K562 (cell line): ENCODE results near the gene PCDHGC4. TPM values are rescaled to one million over a fixed set of nuclear protein-coding genes. Genes with fewer than 3 reads are reported as not detected.
A peak's percentile ranks its signal among the peaks of the same experiment; 100 is the strongest.

ENCODE experiments used
- BHLHE40 ChIP-seq: IDR thresholded peaks from 2 replicates; pipeline ENCODE4 v1.6.1; 2011; ENCODE audit warnings: low read length, improper control_type of control experiment
- ESRRA ChIP-seq: fragments of 450-650 bp; IDR thresholded peaks from 2 replicates; pipeline ENCODE4 v1.6.1; 2014; ENCODE audit warnings: low read depth, mild to moderate bottlenecking, moderate library complexity, borderline replicate concordance
- GABPB2 ChIP-seq: fragments of 250-450 bp; sonication (Bioruptor Pico); conservative IDR thresholded peaks from 2 replicates; pipeline ENCODE4 v1.5.1; 2021; ENCODE audit warnings: mild to moderate bottlenecking
- GATA2 ChIP-seq: sonication (generic); formaldehyde crosslinking; IDR thresholded peaks from 2 replicates; pipeline ENCODE4 v1.4.0; 2020; ENCODE audit warnings: mild to moderate bottlenecking, missing genetic modification reagents
- KLF16 ChIP-seq: IDR thresholded peaks from 2 replicates; pipeline ENCODE4 v1.6.1; 2016; ENCODE audit warnings: antibody characterized with exemption
- MIER1 ChIP-seq: fragments of 450-650 bp; IDR thresholded peaks from 2 replicates; pipeline ENCODE4 v1.6.1; 2016; ENCODE audit warnings: antibody characterized with exemption, mild to moderate bottlenecking, low read depth
- MYC ChIP-seq, 2 experiments: fragments of 250-450 bp in 1 of 2; sonication (Bioruptor Pico) in 1 of 2; IDR thresholded peaks; 2 replicates each; pipeline versions ENCODE4 v1.5.1 to v1.6.1; 2012 to 2021; ENCODE audit warnings: low read depth in 2 of 2, borderline replicate concordance in 1 of 2, improper control_type of control experiment in 1 of 2, low read length in 1 of 2, mild to moderate bottlenecking in 1 of 2, moderate library complexity in 1 of 2
- MYNN ChIP-seq, 2 experiments: sonication (generic); formaldehyde crosslinking in 1 of 2; IDR thresholded peaks; 2 replicates each; pipeline versions ENCODE4 v1.5.0 to v1.6.1; 2016 to 2020; ENCODE audit warnings: antibody characterized with exemption in 1 of 2, missing genetic modification reagents in 1 of 2
- NFIC ChIP-seq: fragments of 450-650 bp; IDR thresholded peaks from 2 replicates; pipeline ENCODE4 v1.6.1; 2017; ENCODE audit warnings: mild to moderate bottlenecking, inconsistent platforms
- NR2C1 ChIP-seq, 2 experiments: fragments of 450-650 bp; IDR thresholded peaks; 2 replicates each; pipeline ENCODE4 v1.6.1; 2017; ENCODE audit warnings: mild to moderate bottlenecking in 2 of 2, antibody characterized with exemption in 1 of 2, inconsistent platforms in 1 of 2, missing compliant biosample characterization in 1 of 2, missing genetic modification characterization in 1 of 2
- NUFIP1 ChIP-seq: fragments of 450-650 bp; IDR thresholded peaks from 2 replicates; pipeline ENCODE4 v1.6.1; 2018; ENCODE audit not compliant: partially characterized antibody
- POLR2A ChIP-seq: fragments of 450-650 bp; conservative IDR thresholded peaks from 2 replicates; pipeline ENCODE4 v1.6.1; 2016
- RREB1 ChIP-seq: fragments of 250-450 bp; sonication (Bioruptor Pico); IDR thresholded peaks from 2 replicates; pipeline ENCODE4 v1.4.0; 2020
- RUNX1 ChIP-seq: sonication (generic); IDR thresholded peaks from 2 replicates; pipeline ENCODE4 v1.6.1; 2016; ENCODE audit warnings: antibody characterized with exemption, low read depth
- SIRT6 ChIP-seq: IDR thresholded peaks from one replicate; pipeline ENCODE4 v1.6.1; 2012; ENCODE audit warnings: low read depth, mild to moderate bottlenecking, control low read depth, inconsistent platforms, low read length, moderate library complexity
- SMAD4 ChIP-seq: fragments of 250-450 bp; sonication (Bioruptor Pico); conservative IDR thresholded peaks from 2 replicates; pipeline ENCODE4 v1.8.0; 2021; ENCODE audit warnings: inconsistent platforms, mild to moderate bottlenecking, moderate library complexity
- TARDBP ChIP-seq: fragments of 450-650 bp; IDR thresholded peaks from 2 replicates; pipeline ENCODE4 v1.6.1; 2016
- ZBTB5 ChIP-seq: fragments of 450-650 bp; IDR thresholded peaks from 2 replicates; pipeline ENCODE4 v1.6.1; 2017; ENCODE audit warnings: antibody characterized with exemption
- ZEB2 ChIP-seq: fragments of 450-650 bp; IDR thresholded peaks from 2 replicates; pipeline ENCODE4 v1.6.1; 2016
- ZNF24 ChIP-seq: fragments of 450-650 bp; IDR thresholded peaks from 2 replicates; pipeline ENCODE4 v1.6.1; 2016
- polyA plus RNA-seq, 8 experiments: library from polyadenylated mRNA; depleted of rRNA in 4 of 8; stranded (reverse) in 5 of 8; unstranded in 3 of 8; fragments of >200 nt; fragmentation: Nextera tagmentation in 2 of 8; fragmentation: Illumina TruSeq in 1 of 8; extraction: Ambion mirVana in 2 of 8; extraction: Trizol in 1 of 8; gene quantifications; 2 replicates each; pipeline versions ENCODE4 v1.2.1 to v1.2.3, GENCODE V29; 2011 to 2014; ENCODE audit warnings: inconsistent platforms in 1 of 8, missing spikeins in 1 of 8
- total RNA-seq, 7 experiments: library from RNA; depleted of rRNA in 6 of 7; stranded (reverse); fragments of >200 nt in 6 of 7; fragmentation: Illumina TruSeq in 2 of 7; extraction: Trizol in 2 of 7; gene quantifications; 2 replicates each; pipeline versions ENCODE4 v1.2.1 to v1.2.3, GENCODE V29; 2011 to 2021; ENCODE audit warnings: low replicate concordance in 1 of 7

Gene PCDHGC4
- total and polyA plus RNA-seq, 9 of the 15 experiments (the other 6 are each of a cell fraction or from before 2014, with no cell fraction given): 0.05 TPM; not detected in 8

GRCh38 chr5:141524604-141525597 is 40.1 kb downstream of the PCDHGC4 start (continued):
- TF ChIP-seq SMAD4 (CRISPR knock-in tag) (no peak), BHLHE40 (peak; percentile 44; the same call in 1 of the 2 replicates), MIER1 (no peak), ESRRA (peak; percentile 55; the same call in 1 of the 2 replicates), TARDBP (no peak), SIRT6 (no peak), KLF16 (peak; percentile 58; the same call in 1 of the 2 replicates), POLR2A (no peak), ZBTB5 (no peak), ZNF24 (no peak), NUFIP1 (no peak), RUNX1 (no peak), RREB1 (CRISPR knock-in tag) (no peak), GATA2 (no peak), MYNN (IDR thresholded peaks at IDR 0.05) (0 out of 2 replicates have a peak, but pooled peaks have one; percentile 32), MYNN (CRISPR knock-in tag; IDR thresholded peaks at IDR 0.05) (no peak), ZEB2 (0 out of 2 replicates have a peak, but pooled peaks have one; percentile 23), GABPB2 (CRISPR knock-in tag) (no peak), MYC (IDR thresholded peaks at IDR 0.05; ENCODE audit: low read depth, low read length) (peak; percentile 61), MYC (CRISPR knock-in tag; IDR thresholded peaks at IDR 0.05; ENCODE audit: borderline replicate concordance, low read depth) (no peak), NR2C1 (IDR thresholded peaks at IDR 0.05) (no peak), NR2C1 (tag; IDR thresholded peaks at IDR 0.05) (no peak), NFIC (no peak)
